Keratinocyte (primary cell): ENCODE results near the gene LRRC52. TPM values are rescaled to one million over a fixed set of nuclear protein-coding genes. Genes with fewer than 3 reads are reported as not detected.

Experiments used
- DNase-seq: peaks from one replicate; pipeline ENCODE4 v3.0.0-alpha.2; 2011; ENCODE audit warnings: low read depth, missing footprints, low spot score
- FAIRE-seq: peaks from 2 replicates; lab custom pipeline; 2011; peaks lifted over from hg19 to GRCh38; lab: Jason Lieb, UNC
- H2AFZ ChIP-seq: 2 replicates; pipeline ENCODE4 v1.6.0; 2012; ENCODE audit warnings: low read length, control low read depth, inconsistent platforms; ENCODE audit not compliant: control insufficient read depth
- H3K27ac ChIP-seq: 2 replicates; pipeline ENCODE4 v1.5.1; 2011; ENCODE audit warnings: low read length; ENCODE audit not compliant: control insufficient read depth, insufficient read depth
- H3K27me3 ChIP-seq: 3 replicates; pipeline ENCODE4 v1.6.0; 2011; ENCODE audit warnings: low read length; ENCODE audit not compliant: control insufficient read depth, insufficient read depth; ENCODE audit errors: extremely low read depth
- H3K36me3 ChIP-seq, 2 experiments: 2 replicates in 1 of 2; 3 replicates in 1 of 2; pipeline ENCODE4 v1.5.1; 2011; ENCODE audit warnings: low read length in 2 of 2, mild to moderate bottlenecking in 1 of 2; ENCODE audit not compliant: control insufficient read depth in 2 of 2, insufficient read depth in 2 of 2; ENCODE audit errors: extremely low read depth in 1 of 2
- H3K4me1 ChIP-seq: 3 replicates; pipeline ENCODE4 v1.5.1; 2011; ENCODE audit warnings: low read length; ENCODE audit not compliant: control insufficient read depth, insufficient read depth; ENCODE audit errors: extremely low read depth
- H3K4me2 ChIP-seq: 3 replicates; pipeline ENCODE4 v1.6.0; 2011; ENCODE audit warnings: low read depth, low read length; ENCODE audit not compliant: control insufficient read depth, insufficient read depth; ENCODE audit errors: extremely low read depth
- H3K4me3 ChIP-seq, 3 experiments: fragments of 200-600 bp in 1 of 3; sonication (generic) in 1 of 3; 2 replicates in 2 of 3; 3 replicates in 1 of 3; pipeline ENCODE4 v1.5.1; 2011 to 2016; ENCODE audit warnings: low read length in 3 of 3, mild to moderate bottlenecking in 3 of 3, control low read depth in 2 of 3, inconsistent platforms in 1 of 3, low read depth in 1 of 3, mixed read lengths in 1 of 3, mixed run types in 1 of 3, moderate library complexity in 1 of 3; ENCODE audit not compliant: control insufficient read depth in 2 of 3, insufficient read depth in 2 of 3; ENCODE audit errors: extremely low read depth in 1 of 3
- H3K79me2 ChIP-seq: 2 replicates; pipeline ENCODE4 v1.6.0; 2012; ENCODE audit warnings: low read length; ENCODE audit not compliant: control insufficient read depth, insufficient read depth
- H3K9ac ChIP-seq: 3 replicates; pipeline ENCODE4 v1.6.0; 2011; ENCODE audit warnings: low read length; ENCODE audit not compliant: control insufficient read depth, insufficient read depth; ENCODE audit errors: extremely low read depth
- H3K9me1 ChIP-seq: 3 replicates; pipeline ENCODE4 v1.6.0; 2011; ENCODE audit warnings: low read length; ENCODE audit not compliant: control insufficient read depth, insufficient read depth; ENCODE audit errors: extremely low read depth
- H3K9me3 ChIP-seq: 2 replicates; pipeline ENCODE4 v1.5.1; 2012; ENCODE audit warnings: low read depth, low read length; ENCODE audit not compliant: control insufficient read depth
- H4K20me1 ChIP-seq: 3 replicates; pipeline ENCODE4 v1.6.0; 2011; ENCODE audit warnings: low read length; ENCODE audit not compliant: control insufficient read depth, insufficient read depth; ENCODE audit errors: extremely low read depth
- CTCF ChIP-seq, 3 experiments: IDR thresholded peaks in 1 of 3; conservative IDR thresholded peaks in 1 of 3; optimal IDR thresholded peaks in 1 of 3; 2 replicates in 2 of 3; 3 replicates in 1 of 3; pipeline versions ENCODE3 to v1.5.1; 2011; ENCODE audit warnings: low read length in 3 of 3, mild to moderate bottlenecking in 3 of 3, moderate library complexity in 2 of 3, control low read depth in 1 of 3, inconsistent platforms in 1 of 3; ENCODE audit not compliant: insufficient read depth in 2 of 3; ENCODE audit errors: extremely low read depth in 1 of 3
- EZH2 ChIP-seq: IDR thresholded peaks from one replicate; pipeline ENCODE4 v1.6.1; 2012; ENCODE audit warnings: inconsistent platforms, mild to moderate bottlenecking, low read length, moderate library complexity
- dilution Hi-C: fragments of 300-500 bp; cut with MboI; formaldehyde crosslinking; loops from one replicate; pipeline ENCODE4 v1.7.0; 2020; ENCODE audit warnings: low sequenced_read_pairs; ENCODE audit not compliant: extremely low pct_ligation_motif_present
- polyA plus RNA-seq, 5 experiments: library from polyadenylated mRNA; depleted of rRNA in 3 of 5; stranded (reverse) in 3 of 5; stranded (forward) in 1 of 5; unstranded in 1 of 5; fragments of >200 nt; gene quantifications; 1 replicate in 1 of 5; 2 replicates in 3 of 5; 3 replicates in 1 of 5; pipeline versions ENCODE4 v1.2.1 to v1.2.3, GENCODE V29; 2011 to 2012; ENCODE audit warnings: missing spikeins in 2 of 5, low read depth in 1 of 5, low replicate concordance in 1 of 5

Gene LRRC52
- polyA plus RNA-seq, 1 donor (not counting 4 experiments of a cell fraction or from before 2014, with no cell fraction given) = not detected

DNA sequence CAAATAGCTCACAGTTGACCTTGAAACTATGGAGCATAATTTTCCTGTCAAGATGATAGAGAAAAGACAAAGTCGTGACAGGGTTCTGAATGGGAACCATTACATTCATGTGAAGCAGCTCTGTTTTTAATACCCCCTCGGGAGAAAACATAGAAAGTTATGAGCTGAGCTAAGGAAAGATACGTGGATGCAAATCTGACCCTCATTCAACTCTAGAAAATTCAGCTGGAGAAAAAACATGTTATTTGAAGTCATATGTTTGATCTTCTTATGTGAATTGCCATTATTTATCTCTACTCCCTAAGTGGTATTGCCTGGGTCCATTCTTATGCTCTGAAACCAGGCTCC is 48.0 kb upstream of the LRRC52 start:
- dilution Hi-C loops = no loop called here
- Histone ChIP-seq H3K9me3 (no peaks in the 10 kb centered on the region), H2AFZ (no peak overlapping the region), H3K27ac (no peak overlapping the region), H3K36me3 (no peaks in the 10 kb centered on the region), H3K9me1 (no peaks in the 10 kb centered on the region), H4K20me1 (no peaks in the 10 kb centered on the region), H3K4me2 (no peak overlapping the region), H3K4me3 (no peak overlapping the region), H3K9ac (no peak overlapping the region), H3K27me3 (peaks cover 50% of the 10 kb centered on the region), H3K4me1 (no peaks in the 10 kb centered on the region), H3K79me2 (no peaks in the 10 kb centered on the region)
- FAIRE-seq (no peak), DNase-seq (no peak)
- TF ChIP-seq CTCF (optimal IDR thresholded peaks at IDR 0.05 in 1 of 3, IDR thresholded peaks at IDR 0.05 in 1 of 3, conservative IDR thresholded peaks at IDR 0.05 in 1 of 3; ENCODE audit: extremely low read depth in 1 of 3, insufficient read depth in 2 of 3, low read length in 3 of 3) = no peak
- TF ChIP-seq EZH2 = no peak

DNA sequence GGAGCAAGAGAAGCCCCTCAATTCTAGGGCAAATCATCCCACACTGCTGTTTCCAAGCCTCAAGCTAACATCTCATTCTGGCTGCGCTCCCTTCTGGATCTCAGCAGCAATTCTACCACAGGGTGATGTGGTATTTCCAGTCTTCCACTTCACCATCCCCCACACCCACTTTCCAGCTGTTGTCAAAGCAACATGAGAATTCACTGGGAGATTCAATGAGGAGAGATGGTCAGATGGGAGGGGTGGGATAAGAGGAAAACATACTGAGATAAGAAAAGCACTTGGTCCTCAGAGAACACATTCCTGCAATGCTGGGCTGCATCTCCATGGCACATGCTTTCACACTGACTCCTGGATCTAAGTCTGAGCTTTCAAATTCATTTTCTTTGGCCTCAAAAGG is 47.3 kb upstream of the LRRC52 start:
- no peak for DNase-seq
- Histone ChIP-seq H3K79me2 (no peaks in the 10 kb centered on the region), H3K27ac (no peak overlapping the region), H3K4me3 (no peak overlapping the region), H3K9me1 (no peaks in the 10 kb centered on the region), H3K4me2 (no peak overlapping the region), H3K9ac (no peak overlapping the region), H3K9me3 (no peaks in the 10 kb centered on the region), H4K20me1 (no peaks in the 10 kb centered on the region), H2AFZ (no peak overlapping the region), H3K36me3 (no peaks in the 10 kb centered on the region), H3K27me3 (peaks cover 44% of the 10 kb centered on the region), H3K4me1 (no peaks in the 10 kb centered on the region)
- no peak for FAIRE-seq
- dilution Hi-C loops = no loop called here
- no peak for TF ChIP-seq CTCF (optimal IDR thresholded peaks at IDR 0.05 in 1 of 3, IDR thresholded peaks at IDR 0.05 in 1 of 3, conservative IDR thresholded peaks at IDR 0.05 in 1 of 3; ENCODE audit: extremely low read depth in 1 of 3, insufficient read depth in 2 of 3, low read length in 3 of 3)
- TF ChIP-seq EZH2 = no peak
